MM.1S (cell line): ENCODE data around the gene SGK1.
"Not testable (repeated sequence)": the region's sequence is repeated elsewhere in the genome, so short reads cannot be mapped to it uniquely, and the experiment has no call there.

Experiments used
- DNase-seq: peaks from one replicate; pipeline ENCODE4 v3.0.0-alpha.2; 2015
- H2AFZ ChIP-seq: fragments of 300-600 bp; sonication (generic); 2 replicates; pipeline ENCODE4 v1.6.0; 2016; ENCODE audit warnings: antibody characterized with exemption, low read length
- H3F3A ChIP-seq: fragments of 300-600 bp; sonication (generic); 2 replicates; pipeline ENCODE4 v1.6.1; 2016; ENCODE audit warnings: mild to moderate bottlenecking, antibody characterized with exemption, low read length, moderate library complexity, mixed read lengths; ENCODE audit not compliant: insufficient read depth
- H3K27ac ChIP-seq: fragments of 300-600 bp; sonication (generic); 2 replicates; pipeline ENCODE4 v1.5.1; 2016; ENCODE audit warnings: mild to moderate bottlenecking, low read length
- H3K27me3 ChIP-seq: fragments of 300-600 bp; sonication (generic); replicated peaks from 2 replicates; pipeline ENCODE4 v1.6.0; 2016; ENCODE audit warnings: low read length; ENCODE audit not compliant: insufficient read depth
- H3K36me3 ChIP-seq: fragments of 300-600 bp; sonication (generic); replicated peaks from 2 replicates; pipeline ENCODE4 v1.6.1; 2016; ENCODE audit warnings: mild to moderate bottlenecking, low read length, mixed read lengths; ENCODE audit not compliant: insufficient read depth
- H3K4me1 ChIP-seq: fragments of 300-600 bp; sonication (generic); 2 replicates; pipeline ENCODE4 v1.6.1; 2016; ENCODE audit warnings: low read length, mixed read lengths
- H3K4me2 ChIP-seq: fragments of 300-600 bp; sonication (generic); 2 replicates; pipeline ENCODE4 v1.6.0; 2016; ENCODE audit warnings: low read depth, low read length
- H3K4me3 ChIP-seq: fragments of 300-600 bp; sonication (generic); 2 replicates; pipeline ENCODE4 v1.5.1; 2016; ENCODE audit warnings: low read length, mixed read lengths
- H3K79me2 ChIP-seq: fragments of 300-600 bp; sonication (generic); 2 replicates; pipeline ENCODE4 v1.6.1; 2016; ENCODE audit warnings: mixed run types, low read length, mixed read lengths
- H3K9ac ChIP-seq: fragments of 300-600 bp; sonication (generic); 2 replicates; pipeline ENCODE4 v1.6.1; 2016; ENCODE audit warnings: low read length, mixed read lengths
- H3K9me2 ChIP-seq: fragments of 300-600 bp; sonication (generic); replicated peaks from 2 replicates; pipeline ENCODE4 v1.6.1; 2016; ENCODE audit warnings: mild to moderate bottlenecking, low read length, mixed read lengths; ENCODE audit not compliant: insufficient read depth
- H3K9me3 ChIP-seq: fragments of 300-600 bp; sonication (generic); replicated peaks from 2 replicates; pipeline ENCODE4 v1.6.1; 2016; ENCODE audit warnings: mild to moderate bottlenecking, low read length, mixed read lengths; ENCODE audit not compliant: insufficient read depth
- H4K20me1 ChIP-seq: fragments of 300-600 bp; sonication (generic); 2 replicates; pipeline ENCODE4 v1.6.1; 2016; ENCODE audit warnings: mild to moderate bottlenecking, low read length, moderate library complexity, mixed read lengths; ENCODE audit not compliant: insufficient read depth
- EZH2 ChIP-seq: fragments of 300-600 bp; sonication (generic); optimal IDR thresholded peaks from 2 replicates; pipeline ENCODE3; 2017; ENCODE audit warnings: low read depth, mild to moderate bottlenecking, antibody characterized with exemption, low read length, mixed read lengths
- EZH2phosphoT487 ChIP-seq: fragments of 300-600 bp; sonication (generic); IDR thresholded peaks from 2 replicates; pipeline ENCODE4 v1.6.1; 2018; ENCODE audit warnings: antibody characterized with exemption, low read length
- TF ChIP-seq, protein P1 (sequence below): fragments of 300-600 bp; sonication (generic); IDR thresholded peaks from 2 replicates; pipeline ENCODE4 v1.5.1; 2016; ENCODE audit warnings: antibody characterized with exemption, low read length, mixed read lengths

SGK1 gene

DNA sequence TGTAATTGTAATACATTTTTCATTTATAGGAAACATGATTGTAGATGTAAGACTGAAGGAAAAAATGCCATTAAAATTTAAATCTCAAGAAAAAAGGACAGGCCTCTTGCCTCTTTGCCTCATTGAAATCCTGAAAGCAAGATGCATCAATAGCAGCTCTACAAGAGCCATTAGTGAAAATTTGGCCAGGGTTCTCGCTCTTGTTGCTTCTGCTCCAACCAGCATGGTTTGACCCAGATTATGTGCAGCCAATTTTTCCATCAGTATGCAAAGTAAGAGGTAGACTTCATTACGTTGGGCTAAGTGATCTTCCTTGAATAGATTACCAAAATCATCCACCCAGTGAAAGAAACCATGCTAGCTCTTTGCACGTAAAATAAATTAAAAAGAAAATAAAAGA lies 106.6 kb downstream of the SGK1 start:
- Histone ChIP-seq H3K9me3 (no peaks in the 10 kb centered on the region), H3K9ac (no peak overlapping the region), H3K27me3 (no peaks in the 10 kb centered on the region), H3F3A (no peaks in the 10 kb centered on the region), H3K4me1 (peaks cover 3% of the 10 kb centered on the region), H2AFZ (no peak overlapping the region), H3K9me2 (no peaks in the 10 kb centered on the region), H3K36me3 (no peaks in the 10 kb centered on the region), H3K79me2 (no peaks in the 10 kb centered on the region), H3K4me2 (no peak overlapping the region), H4K20me1 (no peaks in the 10 kb centered on the region), H3K27ac (no peak overlapping the region), H3K4me3 (no peak overlapping the region)
- no peak for DNase-seq
- TF ChIP-seq, protein P1, sequence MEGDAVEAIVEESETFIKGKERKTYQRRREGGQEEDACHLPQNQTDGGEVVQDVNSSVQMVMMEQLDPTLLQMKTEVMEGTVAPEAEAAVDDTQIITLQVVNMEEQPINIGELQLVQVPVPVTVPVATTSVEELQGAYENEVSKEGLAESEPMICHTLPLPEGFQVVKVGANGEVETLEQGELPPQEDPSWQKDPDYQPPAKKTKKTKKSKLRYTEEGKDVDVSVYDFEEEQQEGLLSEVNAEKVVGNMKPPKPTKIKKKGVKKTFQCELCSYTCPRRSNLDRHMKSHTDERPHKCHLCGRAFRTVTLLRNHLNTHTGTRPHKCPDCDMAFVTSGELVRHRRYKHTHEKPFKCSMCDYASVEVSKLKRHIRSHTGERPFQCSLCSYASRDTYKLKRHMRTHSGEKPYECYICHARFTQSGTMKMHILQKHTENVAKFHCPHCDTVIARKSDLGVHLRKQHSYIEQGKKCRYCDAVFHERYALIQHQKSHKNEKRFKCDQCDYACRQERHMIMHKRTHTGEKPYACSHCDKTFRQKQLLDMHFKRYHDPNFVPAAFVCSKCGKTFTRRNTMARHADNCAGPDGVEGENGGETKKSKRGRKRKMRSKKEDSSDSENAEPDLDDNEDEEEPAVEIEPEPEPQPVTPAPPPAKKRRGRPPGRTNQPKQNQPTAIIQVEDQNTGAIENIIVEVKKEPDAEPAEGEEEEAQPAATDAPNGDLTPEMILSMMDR, result no peak
- TF ChIP-seq EZH2phosphoT487 (no peak), EZH2 (no peak)

DNA sequence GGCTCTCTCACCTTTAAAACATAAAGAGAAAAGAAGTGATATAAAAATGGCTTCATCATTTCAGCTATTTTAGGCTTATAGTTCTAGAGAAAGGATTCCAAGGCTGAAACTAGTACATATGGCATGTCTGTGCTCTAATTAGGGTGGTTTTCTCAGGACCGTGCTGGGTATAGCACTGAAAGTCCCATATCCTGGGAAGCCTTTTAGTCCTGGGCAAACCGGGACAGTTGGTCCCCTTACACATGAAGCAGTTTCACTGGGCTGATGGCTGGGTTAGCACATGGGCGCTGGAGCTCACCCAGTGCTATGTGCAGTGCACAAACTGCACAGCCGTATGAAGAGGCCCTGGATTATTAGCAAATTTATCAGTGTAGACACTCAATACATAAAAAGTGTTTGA lies 110.5 kb downstream of the SGK1 start:
- Histone ChIP-seq H3K36me3 (no peaks in the 10 kb centered on the region), H3K27me3 (no peaks in the 10 kb centered on the region), H3K4me3 (no peak overlapping the region), H4K20me1 (no peaks in the 10 kb centered on the region), H3K9me2 (no peaks in the 10 kb centered on the region), H3K9ac (no peak overlapping the region), H3K4me2 (no peak overlapping the region), H3K27ac (no peak overlapping the region), H3K4me1 (no peaks in the 10 kb centered on the region), H2AFZ (no peak overlapping the region), H3K79me2 (no peaks in the 10 kb centered on the region), H3F3A (no peaks in the 10 kb centered on the region), H3K9me3 (no peaks in the 10 kb centered on the region)
- no peak for TF ChIP-seq EZH2
- TF ChIP-seq EZH2phosphoT487, result no peak
- TF ChIP-seq, protein P1, result no peak
- DNase-seq, result no peak

- no peaks in the 10 kb centered on the region for H3K79me2 ChIP-seq
- no peak overlapping the region for H3K4me2 ChIP-seq
- no peaks in the 10 kb centered on the region for H4K20me1 ChIP-seq
- no peak for TF ChIP-seq EZH2
- TF ChIP-seq, protein P1, result no peak
- no peak for TF ChIP-seq EZH2phosphoT487
- H3K9me3 ChIP-seq, result no peaks in the 10 kb centered on the region
- no peaks in the 10 kb centered on the region for H3K4me1 ChIP-seq
- no peak overlapping the region for H3K27ac ChIP-seq
- H3K27me3 ChIP-seq, result no peaks in the 10 kb centered on the region
- no peak overlapping the region for H3K4me3 ChIP-seq
- no peaks in the 10 kb centered on the region for H3K36me3 ChIP-seq
- H2AFZ ChIP-seq, result no peak overlapping the region
- H3F3A ChIP-seq, result no peaks in the 10 kb centered on the region
- H3K9me2 ChIP-seq, result no peaks in the 10 kb centered on the region
- no peak for DNase-seq
- no peak overlapping the region for H3K9ac ChIP-seq
These were observed 112.5 kb downstream of the SGK1 start for GRCh38 chr6:134205366-134205765.

- not testable (repeated sequence) for H3K27me3 ChIP-seq, H3K4me2 ChIP-seq, H3K79me2 ChIP-seq, H3K9me3 ChIP-seq, H3K4me1 ChIP-seq, H3K9ac ChIP-seq, H3F3A ChIP-seq, H4K20me1 ChIP-seq, H2AFZ ChIP-seq, H3K9me2 ChIP-seq, H3K4me3 ChIP-seq, DNase-seq, H3K27ac ChIP-seq, H3K36me3 ChIP-seq
These were observed 113.2 kb downstream of the SGK1 start for GRCh38 chr6:134204759-134205158.
